Measurements from ENCODE around the gene RAB9A. TPM values are rescaled to one million over a fixed set of nuclear protein-coding genes. Genes with fewer than 3 reads are reported as not detected.

Gene RAB9A
- total and polyA plus RNA-seq, 2 donors (not counting 3 experiments of a cell fraction or from before 2014, with no cell fraction given), result 11.5 to 19.2 TPM

GRCh38 chrX:13721371-13721770, 32.4 kb downstream of the RAB9A start:
- POLR2A ChIA-PET, result no interaction called here
- no peak overlapping the region for H3K4me2 ChIP-seq (ENCODE audit: insufficient read depth, low read length)
- no peaks in the 10 kb centered on the region for H3K27me3 ChIP-seq (ENCODE audit: control insufficient read depth in 2 of 2, insufficient read depth in 2 of 2, low read length in 2 of 2)
- CTCF ChIA-PET, result interaction anchor here (0.6 kb wide), 1 partner anchor 523 kb away, joined by 3 read pairs; no protein-coding TSS in a partner anchor
- H3K4me3 ChIP-seq (replicated peaks in 1 of 3; ENCODE audit: insufficient read depth in 1 of 3, low read depth in 1 of 3, low read length in 3 of 3), result no peak overlapping the region
- no peak for DNase-seq (ENCODE audit: low read depth, low spot score)
- H3K36me3 ChIP-seq (ENCODE audit: control insufficient read depth in 2 of 2, extremely low read depth in 1 of 2, insufficient read depth in 2 of 2, low read length in 2 of 2), result peaks cover 0 to 4% of the 10 kb centered on the region in 2 experiments
- H3K27ac ChIP-seq (ENCODE audit: insufficient read depth, low read depth, low read length), result no peak overlapping the region
- no peaks in the 10 kb centered on the region for H3K4me1 ChIP-seq (ENCODE audit: control insufficient read depth, extremely low read depth, insufficient read depth, low read length)
- no peak for TF ChIP-seq MAX (IDR thresholded peaks at IDR 0.05; ENCODE audit: insufficient read depth, insufficient read length)
- no peak for TF ChIP-seq POLR2AphosphoS5 (IDR thresholded peaks at IDR 0.05; ENCODE audit: insufficient read depth, low read depth, low read length)
- no peak for TF ChIP-seq CTCF (IDR thresholded peaks at IDR 0.05; ENCODE audit: extremely low read depth in 1 of 2, insufficient read depth in 1 of 2, low read depth in 1 of 2, low read length in 2 of 2)
- TF ChIP-seq GATA2 (IDR thresholded peaks at IDR 0.05; ENCODE audit: insufficient read depth, insufficient read length, low read depth, low read length), result no peak
- no peak for TF ChIP-seq EZH2 (IDR thresholded peaks at IDR 0.05; ENCODE audit: borderline replicate concordance, low read depth, low read length, severe bottlenecking)
- TF ChIP-seq MYC (IDR thresholded peaks at IDR 0.05; ENCODE audit: low read depth, low read length), result no peak
- TF ChIP-seq JUN (IDR thresholded peaks at IDR 0.05; ENCODE audit: borderline replicate concordance, insufficient read depth, insufficient read length, low read depth), result no peak
- TF ChIP-seq POLR2A (IDR thresholded peaks at IDR 0.05; ENCODE audit: low read depth, low read length), result no peak
- no peak for TF ChIP-seq FOS (IDR thresholded peaks at IDR 0.05; ENCODE audit: borderline replicate concordance, insufficient read depth, low read length)
- peak; percentile 8 for FAIRE-seq
- no peaks in the 10 kb centered on the region for H4K20me1 ChIP-seq (replicated peaks; ENCODE audit: control insufficient read depth, extremely low read depth, insufficient read depth, low read length)
- H3K9me3 ChIP-seq (replicated peaks; ENCODE audit: control insufficient read depth, insufficient read depth, low read length), result no peaks in the 10 kb centered on the region
- intact Hi-C loops (cut with micrococcal nuclease), result no loop called here
- H3K9ac ChIP-seq (replicated peaks; ENCODE audit: extremely low read depth, insufficient read depth, low read length), result no peak overlapping the region
- dilution Hi-C loops (cut with MboI; ENCODE audit: extremely low pct_ligation_motif_present, low sequenced_read_pairs), result no loop called here
- no TSS peak for BruUV-seq (replicated peaks)
- peaks cover 2% of the 10 kb centered on the region for H3K79me2 ChIP-seq (ENCODE audit: control insufficient read depth, insufficient read depth, low read length)
- H2AFZ ChIP-seq (ENCODE audit: low read depth, low read length), result no peak overlapping the region
- no peaks in the 10 kb centered on the region for H3K9me1 ChIP-seq (replicated peaks; ENCODE audit: control insufficient read depth, extremely low read depth, insufficient read depth, low read length)
